HT-29 (cell line): ENCODE data around the gene GALR3. TPM values are rescaled to one million over a fixed set of nuclear protein-coding genes. Genes with fewer than 3 reads are reported as not detected.
A peak's percentile ranks its signal among the peaks of the same experiment; 100 is the strongest.

Experiments used
- DNase-seq: peaks from one replicate; pipeline ENCODE4 v3.0.0-alpha.2; 2015; ENCODE audit warnings: low spot score
- total RNA-seq: library from RNA; depleted of rRNA; stranded (reverse); fragments of >200 nt; shearing (Covaris generic); gene quantifications from 2 replicates; pipeline ENCODE4 v1.2.3, GENCODE V29; 2014

The GALR3 gene
- total RNA-seq, 1 experiment from 2014 or later, result not detected

DNA sequence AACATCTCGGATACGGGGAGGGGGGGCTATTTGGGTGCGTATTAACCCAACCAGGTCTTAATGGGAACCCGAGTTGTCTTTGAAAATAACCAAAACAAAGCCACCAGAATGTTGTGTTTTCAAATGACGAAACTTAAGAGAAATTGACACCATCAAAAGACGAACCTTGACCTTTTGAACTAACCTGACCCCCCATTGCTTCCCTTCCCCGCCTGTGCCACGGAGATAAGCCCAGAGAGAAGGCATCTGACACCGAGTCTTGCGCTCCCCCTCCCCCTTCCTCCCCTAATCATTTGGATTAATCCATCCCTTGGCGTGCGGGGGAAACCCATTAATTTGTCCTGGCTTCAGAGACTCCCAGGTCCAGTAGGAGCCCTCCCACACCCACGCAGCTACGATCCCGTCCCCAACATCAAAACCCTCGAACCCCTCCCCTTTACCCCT is 20.0 kb upstream of the GALR3 start:
- no peak for DNase-seq

DNA sequence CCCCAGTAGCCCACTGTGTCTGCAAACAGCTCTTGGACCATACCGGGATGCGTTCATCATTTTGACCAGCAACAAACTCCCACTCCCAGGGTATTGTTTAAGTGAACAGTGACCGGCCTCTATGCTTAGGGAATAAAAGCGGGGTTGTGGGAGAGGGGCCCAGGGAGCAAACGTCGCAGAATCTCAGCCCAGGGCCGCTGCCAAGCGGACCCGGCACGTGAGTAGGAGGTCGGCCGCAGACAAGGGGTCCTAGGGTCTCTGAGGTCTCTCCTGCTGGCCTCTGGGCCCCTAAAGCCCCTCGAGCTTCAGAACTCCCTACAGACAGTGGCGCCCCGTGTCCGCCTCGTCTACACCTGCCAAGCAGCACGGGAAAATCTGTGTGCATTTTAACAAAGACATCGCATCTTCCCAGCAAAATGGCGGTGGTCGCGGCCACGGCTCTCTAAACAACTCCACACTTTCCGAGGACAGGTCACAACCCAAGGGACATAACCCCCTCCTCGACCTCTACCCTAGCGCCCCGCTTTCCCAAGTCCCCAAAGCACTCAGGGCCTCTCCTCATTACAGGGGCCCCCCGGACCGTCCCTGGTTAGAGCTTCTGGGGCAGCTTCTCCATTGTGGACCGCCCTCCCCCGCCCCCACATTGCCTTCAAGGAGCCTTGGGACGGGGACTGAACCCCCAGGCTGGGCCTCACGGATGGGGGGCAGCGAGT is 19.4 kb upstream of the GALR3 start:
- DNase-seq, result no peak

DNA sequence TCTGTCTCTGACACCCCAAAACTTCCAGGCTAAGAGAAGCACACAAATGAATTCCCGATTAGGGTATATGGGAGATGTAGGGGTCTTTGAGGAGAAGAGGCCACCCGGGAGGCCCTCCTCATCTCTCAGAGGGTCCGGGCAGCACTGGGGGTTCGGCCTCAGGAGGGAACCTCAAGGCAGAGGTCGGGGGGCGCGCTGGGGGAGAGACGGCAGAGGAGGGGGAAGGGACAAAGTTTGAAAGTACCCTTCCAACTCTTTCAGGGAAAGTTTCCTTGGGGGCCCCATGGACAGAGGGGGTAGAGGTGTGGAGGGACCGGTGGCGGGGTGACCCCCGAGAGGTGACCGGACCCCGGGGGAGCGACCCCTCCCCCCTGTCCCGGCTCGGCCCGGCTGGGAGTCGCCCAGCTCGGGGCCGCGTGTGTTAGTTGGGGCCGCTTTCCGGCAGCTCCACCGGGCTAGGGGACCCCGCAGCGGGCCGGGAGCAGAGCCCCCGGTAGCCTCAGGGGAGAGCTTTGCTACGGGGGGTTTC is 18.8 kb upstream of the GALR3 start:
- DNase-seq, result no peak

DNA sequence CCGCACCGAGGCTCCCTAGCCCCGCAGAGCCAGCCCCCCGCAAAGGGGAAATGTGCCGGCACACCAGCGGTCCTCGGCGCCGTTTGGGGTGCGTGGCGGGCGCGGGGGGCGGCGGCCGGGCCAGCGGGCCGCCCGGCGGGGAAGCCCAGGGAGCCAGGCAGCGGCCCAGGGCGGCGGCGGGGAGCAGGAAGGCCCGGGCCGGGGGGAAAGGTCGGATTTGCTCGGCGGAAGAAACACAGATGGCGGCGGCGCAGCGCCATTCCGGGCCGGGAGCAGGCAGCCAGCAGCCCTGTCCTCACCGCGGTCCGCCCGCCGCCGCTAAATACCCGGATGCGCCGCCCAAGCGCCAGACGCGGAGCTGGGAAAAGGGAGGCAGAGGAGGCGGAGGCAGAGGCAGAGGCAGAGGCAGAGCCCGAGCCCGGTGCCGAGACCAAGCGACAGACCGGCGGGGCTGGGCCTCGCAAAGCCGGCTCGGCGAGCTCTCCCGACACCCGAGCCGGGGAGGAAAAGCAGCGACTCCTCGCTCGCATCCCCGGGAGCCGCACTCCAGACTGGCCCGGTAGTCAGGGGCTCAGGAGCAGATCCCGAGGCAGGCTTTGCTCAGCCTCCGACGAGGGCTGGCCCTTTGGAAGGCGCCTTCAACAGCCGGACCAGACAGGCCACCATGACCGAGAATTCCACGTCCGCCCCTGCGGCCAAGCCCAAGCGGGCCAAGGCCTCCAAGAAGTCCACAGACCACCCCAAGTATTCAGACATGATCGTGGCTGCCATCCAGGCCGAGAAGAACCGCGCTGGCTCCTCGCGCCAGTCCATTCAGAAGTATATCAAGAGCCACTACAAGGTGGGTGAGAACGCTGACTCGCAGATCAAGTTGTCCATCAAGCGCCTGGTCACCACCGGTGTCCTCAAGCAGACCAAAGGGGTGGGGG is 18.0 kb upstream of the GALR3 start:
- DNase-seq, result peak; percentile 83

DNA sequence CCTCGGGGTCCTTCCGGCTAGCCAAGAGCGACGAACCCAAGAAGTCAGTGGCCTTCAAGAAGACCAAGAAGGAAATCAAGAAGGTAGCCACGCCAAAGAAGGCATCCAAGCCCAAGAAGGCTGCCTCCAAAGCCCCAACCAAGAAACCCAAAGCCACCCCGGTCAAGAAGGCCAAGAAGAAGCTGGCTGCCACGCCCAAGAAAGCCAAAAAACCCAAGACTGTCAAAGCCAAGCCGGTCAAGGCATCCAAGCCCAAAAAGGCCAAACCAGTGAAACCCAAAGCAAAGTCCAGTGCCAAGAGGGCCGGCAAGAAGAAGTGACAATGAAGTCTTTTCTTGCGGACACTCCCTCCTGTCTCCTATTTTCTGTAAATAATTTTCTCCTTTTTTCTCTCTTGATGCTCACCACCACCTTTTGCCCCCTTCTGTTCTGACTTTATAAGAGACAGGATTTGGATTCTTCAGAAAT is 17.3 kb upstream of the GALR3 start:
- DNase-seq, result no peak

DNA sequence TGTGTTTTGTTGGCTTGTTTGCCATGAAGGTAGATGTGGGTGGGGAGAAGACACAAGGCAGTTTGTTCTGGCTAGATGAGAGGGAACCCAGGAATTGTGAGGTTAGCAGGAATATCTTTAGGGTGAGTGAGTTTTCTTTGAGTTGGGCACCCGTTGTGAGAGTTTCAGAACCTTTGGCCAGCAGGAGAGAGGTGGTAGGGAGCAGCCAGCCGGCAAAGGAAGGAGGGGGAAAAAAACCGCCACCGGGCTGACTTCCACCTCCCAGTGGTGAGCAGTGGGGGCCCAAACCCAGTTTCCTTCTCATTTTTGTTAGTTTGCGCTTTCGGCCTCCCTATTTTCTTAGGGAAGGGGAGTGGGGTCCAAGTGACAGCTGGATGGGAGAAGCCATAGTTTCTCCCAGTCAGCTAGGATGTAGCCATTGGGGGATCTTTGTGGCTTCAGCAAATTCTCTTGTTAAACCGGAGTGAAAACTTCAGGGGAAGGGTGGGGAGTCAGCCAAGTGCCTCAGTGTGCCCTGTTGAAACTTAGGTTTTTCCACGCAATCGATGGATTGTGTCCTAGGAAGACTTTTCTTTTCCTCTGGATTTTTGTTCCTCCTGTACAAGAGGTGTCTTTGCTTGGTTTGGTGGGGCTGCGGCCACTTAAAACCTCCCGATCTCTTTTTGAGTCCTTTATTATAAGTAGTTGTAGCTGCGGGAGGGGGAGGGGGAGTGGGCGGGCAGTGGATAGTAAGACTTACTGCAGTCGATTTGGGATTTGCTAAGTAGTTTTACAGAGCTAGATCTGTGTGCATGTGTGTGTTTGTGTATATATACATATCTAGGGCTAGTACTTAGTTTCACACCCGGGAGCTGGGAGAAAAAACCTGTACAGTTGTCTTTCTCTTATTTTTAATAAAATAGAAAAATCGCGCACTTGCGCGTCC is 16.5 kb upstream of the GALR3 start:
- peak; percentile 34 for DNase-seq

DNA sequence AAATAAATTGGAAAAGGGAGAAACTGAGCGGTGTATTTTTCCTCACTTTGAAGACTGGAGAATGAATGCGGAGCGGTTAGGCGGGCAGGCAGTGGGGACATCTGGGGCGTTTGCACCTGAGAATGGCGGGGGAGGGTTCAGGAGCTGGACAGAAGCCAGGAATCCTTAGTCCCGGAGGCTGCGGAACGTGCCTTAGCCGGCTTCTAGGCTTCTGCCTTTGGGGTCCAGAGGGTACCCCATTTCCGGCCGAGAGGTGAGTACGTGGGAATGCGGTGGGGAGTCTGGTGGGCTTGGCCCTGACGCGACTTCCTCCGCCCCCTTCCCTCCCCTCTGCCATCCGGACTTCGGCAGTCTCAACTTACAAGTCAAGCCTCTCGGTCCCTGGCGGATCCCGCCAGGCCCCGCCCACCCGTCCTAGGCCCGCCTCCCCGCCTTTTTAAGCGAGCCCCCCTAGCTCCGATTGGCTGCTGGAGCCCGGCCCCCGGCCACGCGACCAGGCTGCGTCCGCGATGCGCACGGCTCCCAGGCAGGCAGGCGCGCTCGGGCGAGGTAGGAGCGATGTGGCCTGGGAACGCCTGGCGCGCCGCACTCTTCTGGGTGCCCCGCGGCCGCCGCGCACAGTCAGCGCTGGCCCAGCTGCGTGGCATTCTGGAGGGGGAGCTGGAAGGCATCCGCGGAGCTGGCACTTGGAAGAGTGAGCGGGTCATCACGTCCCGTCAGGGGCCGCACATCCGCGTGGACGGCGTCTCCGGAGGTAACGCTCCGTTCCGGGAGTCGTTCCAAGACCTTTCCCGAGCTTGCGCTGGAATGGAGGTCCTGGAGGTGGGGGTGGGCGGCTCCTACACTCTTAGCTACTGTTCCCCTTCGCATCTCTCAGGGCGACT is 15.5 kb upstream of the GALR3 start, which contains the start of gene GCAT:
Gene GCAT, plus strand, starts transcription at position 525 of the 884 bp plus-strand sequence. Its CDS starts 34 bp downstream, at position 559.
- DNase-seq, result peak; percentile 88

DNA sequence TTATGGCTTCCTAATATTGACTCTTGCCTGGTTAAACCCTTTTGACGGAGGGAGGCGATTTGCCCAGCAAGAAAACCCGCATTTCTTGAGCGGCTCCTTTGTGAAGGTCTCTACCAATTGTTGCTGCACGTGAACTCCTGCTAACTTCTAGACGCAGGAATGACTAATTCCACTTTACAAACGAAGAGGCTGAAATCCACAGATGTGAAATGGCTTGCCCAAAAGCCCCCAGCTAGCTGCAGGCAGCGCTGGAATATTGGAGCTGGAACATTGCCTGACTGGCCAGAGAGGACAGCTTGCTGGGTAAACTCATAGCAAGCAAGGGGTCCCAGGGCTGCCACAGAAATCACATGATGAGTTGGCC is 14.9 kb upstream of the GALR3 start:
- no peak for DNase-seq

DNA sequence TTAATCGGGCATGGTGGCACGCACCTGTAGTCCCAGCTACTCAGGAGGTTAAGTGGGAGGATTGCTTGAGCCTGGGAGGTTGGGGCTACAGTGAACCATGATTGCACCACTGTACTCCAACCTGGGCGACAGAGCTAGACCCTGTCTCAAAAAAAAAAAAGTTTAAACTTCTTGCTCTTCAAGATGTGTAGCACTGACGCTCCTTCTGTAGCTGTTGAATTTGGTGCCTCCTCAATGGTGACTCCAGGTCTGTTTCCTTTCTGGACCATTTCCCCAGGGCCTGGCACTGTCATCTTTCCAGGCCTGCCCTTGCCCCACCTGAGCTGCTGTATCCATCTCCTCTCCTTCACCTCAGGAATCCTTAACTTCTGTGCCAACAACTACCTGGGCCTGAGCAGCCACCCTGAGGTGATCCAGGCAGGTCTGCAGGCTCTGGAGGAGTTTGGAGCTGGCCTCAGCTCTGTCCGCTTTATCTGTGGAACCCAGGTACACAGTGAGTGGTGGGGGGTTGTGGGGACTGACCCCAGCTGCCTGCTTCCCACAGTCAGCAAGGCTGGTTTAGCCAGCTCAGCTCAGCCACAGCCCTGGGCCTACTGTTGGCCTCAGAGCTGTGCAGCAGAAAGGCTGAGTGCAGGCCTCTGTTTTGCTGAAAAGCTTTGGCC is 13.4 kb upstream of the GALR3 start:
- no peak for DNase-seq

DNA sequence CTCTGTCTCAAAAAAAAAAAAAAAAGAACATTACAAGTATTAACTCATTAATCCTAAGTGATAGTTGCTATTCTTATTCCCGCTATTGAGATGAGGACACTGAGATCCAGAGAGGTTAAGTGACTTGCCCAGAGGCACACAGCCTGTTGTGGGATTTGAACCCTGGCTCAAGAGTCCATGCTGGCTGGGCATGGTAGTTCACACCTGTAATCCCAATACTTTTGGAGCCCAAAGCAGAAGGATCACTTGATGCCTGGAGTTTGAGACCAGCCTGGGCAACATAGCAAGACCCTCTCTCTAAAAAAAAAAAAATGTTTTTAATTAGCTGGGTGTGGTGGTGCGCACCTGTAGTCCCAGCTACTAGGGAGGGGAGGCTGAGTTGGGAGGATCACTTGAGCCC is 11.3 kb upstream of the GALR3 start:
- DNase-seq, result no peak

DNA sequence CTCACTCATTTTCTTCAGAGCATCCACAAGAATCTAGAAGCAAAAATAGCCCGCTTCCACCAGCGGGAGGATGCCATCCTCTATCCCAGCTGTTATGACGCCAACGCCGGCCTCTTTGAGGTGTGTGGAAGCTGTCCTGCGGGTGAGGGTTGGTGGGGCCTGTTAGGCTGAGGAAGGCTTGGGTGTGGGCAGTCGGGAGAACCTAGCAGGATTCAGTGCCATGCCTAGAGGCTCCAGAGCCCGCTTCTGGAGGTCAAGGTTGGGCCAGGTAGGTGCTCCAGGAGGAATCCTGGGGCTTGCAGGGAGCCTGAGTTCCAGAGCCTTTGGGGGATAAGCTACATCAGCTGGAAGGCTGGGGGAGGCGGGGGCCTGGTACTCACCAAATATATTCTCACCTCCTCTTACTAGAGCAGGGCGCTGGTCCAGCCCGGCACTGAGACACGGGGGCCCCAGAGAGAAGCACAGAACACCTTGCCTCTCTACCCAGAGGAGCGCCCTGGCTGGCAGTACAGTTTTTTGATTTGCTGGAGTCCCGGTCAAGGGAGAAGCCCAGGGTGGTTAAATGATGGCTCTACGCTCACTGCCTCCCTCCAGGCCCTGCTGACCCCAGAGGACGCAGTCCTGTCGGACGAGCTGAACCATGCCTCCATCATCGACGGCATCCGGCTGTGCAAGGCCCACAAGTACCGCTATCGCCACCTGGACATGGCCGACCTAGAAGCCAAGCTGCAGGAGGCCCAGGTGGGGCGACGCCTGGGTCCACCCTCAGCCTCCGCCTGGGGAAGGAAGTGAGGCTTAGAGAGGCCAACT is 10.1 kb upstream of the GALR3 start:
- DNase-seq, result no peak

DNA sequence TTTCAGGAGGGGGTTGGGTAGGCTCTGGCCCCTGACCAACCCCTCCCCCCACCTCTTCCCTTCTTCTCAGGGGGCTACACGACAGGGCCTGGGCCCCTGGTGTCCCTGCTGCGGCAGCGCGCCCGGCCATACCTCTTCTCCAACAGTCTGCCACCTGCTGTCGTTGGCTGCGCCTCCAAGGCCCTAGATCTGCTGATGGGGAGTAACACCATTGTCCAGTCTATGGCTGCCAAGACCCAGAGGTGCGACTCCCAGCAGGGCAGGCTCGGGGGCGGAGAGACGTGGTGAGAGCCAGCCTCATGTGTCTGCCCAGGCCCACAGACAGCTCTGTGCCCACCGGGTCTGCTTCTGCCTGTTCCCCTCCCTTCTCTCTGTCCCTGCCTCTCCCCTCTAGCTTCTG is 7.6 kb upstream of the GALR3 start:
- no peak for DNase-seq

DNA sequence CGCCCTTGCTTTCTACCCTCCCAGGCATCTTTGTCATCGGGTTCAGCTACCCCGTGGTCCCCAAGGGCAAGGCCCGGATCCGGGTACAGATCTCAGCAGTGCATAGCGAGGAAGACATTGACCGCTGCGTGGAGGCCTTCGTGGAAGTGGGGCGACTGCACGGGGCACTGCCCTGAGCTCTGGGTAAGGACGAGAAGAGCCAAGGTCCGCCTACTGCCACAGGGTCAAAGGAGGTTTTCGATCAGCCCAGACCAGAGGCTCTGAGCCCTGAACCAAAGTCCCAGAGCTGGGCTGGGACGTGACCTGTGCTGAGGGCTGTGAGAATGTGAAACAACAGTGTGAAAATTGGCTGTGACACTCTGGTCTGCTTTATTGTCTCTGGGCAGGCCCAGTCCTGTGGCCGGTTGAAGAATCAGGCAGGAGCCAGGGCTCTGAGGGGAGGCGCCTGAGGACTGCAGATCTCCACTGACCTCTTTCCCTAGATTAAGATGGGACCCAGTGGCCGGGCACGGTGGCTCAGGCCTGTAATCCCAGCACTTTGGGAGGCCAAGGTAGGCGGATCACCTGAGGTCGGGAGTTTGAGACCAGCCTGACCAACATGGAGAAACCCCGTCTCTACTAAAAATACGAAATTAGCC is 6.5 kb upstream of the GALR3 start:
- no peak for DNase-seq

DNA sequence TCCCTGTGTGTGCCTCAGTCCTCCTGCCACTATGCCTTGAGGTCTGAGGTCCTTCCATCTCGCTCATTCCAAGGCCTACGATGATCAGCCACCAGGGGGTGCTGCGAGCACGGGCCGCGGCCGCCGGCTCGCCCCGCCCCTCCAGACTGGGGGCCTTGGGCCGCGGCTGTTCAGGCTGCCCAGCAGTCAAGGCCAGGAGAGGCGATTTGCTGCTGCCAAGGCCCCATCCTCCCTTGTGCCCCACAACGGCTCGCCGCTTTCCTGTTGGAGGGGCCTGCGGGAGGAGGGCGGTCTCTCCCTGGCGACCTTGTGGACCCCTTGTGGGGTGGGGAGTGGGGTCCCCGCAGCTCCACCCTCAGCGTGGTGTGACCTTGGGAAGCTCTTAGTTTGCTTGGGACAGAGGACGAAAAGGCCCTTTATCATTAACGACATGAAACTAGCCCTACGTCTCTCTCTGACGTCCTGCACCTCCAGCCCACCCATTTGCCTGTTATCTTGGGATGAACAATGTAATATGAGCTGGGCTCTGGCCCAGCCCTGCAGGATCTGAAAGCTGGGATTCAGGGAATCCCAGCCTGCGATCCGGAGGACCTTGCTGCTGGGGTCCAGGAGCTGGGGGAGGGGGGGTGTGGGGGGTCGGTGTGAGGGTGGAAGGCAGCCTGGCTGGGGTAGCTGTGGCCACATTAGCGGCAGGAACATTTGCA is 5.3 kb upstream of the GALR3 start:
- DNase-seq, result peak; percentile 84

DNA sequence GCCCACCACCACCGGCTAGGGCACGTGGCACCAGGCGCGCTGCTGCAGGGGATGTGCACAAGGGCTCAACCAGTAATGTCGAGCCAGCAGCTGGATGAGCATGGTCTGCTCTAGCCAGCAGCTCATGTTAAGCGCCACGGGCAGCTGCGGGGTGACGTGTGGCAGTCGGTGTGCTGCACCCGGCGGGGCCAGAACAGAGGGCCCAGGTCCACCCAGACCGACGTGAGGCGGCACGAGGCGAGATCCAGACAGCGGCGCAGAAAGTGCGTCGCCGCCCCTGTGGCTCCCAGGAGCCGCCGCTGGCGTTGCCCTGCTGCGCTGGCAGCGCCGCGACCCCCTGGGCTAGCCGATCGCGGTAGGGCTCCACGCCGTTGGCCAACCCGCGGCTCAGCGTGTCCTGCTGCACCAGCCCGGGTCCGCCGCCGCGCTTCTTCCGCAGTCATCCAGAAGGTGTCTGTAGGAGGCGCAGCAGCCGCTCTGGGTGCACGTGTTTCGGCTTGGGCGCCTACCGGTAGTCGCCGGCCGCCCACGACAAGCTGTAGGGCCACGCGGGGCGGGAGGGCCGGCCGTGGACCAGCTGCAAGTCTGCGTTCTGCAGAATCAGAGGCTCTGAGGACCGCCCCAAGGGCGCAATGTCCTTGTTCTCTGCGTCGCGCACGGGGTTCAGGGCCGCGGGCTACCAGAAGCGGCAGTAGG is 4.6 kb upstream of the GALR3 start:
- peak; percentile 53 for DNase-seq

DNA sequence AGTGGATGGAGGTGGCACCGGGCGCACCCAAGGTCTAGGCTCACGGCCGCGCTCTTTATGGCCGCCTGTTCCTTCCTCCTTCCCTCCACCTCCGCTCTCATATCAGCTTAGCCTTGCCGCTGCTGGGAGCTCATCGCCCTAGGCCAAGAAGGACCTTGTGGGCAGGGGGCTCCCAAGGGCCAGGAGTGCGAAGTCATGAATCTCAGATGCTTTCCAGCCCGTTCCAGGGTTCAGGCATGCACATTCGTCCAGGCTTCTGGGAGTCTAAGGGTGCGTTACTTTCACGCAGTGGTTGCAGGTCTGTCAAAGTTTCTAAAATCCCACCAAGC is 4.1 kb upstream of the GALR3 start:
- no peak for DNase-seq

DNA sequence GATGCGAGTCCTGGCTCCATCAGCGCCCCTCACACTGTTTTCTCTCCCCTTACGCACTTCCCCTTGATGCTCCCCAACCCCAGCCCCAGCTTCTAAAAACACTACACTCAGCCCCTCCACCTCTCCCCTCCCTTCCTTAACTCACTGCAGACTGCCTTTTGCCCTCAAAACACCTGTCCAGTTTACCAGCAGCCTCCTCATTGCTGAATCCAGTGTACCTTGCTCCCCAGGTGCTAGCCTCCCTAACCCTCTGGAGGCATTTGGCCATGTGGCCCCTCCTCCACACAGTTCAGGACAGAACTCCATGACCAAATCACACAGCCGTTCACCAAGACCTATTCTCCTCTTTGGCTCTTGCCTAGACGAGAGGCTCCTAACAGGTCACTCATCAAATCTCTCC is 2.8 kb upstream of the GALR3 start:
- no peak for DNase-seq
